Stimulated activated naive CD8-positive, alpha-beta T cell treated with anti-CD3 and anti-CD28 coated beads, Interleukin-15, Interleukin-2, amounts not matched to agents 100 ng/mL and 50 ng/mL, for 24 hours (primary cell): Measurements from ENCODE around the gene SKP1.

Experiments
- H3K27ac Mint-ChIP-seq: one replicate; pipeline ENCODE4 v1.8.0; 2021; ENCODE audit warnings: mild to moderate bottlenecking, mixed read lengths
- H3K27me3 Mint-ChIP-seq: one replicate; pipeline ENCODE4 v1.8.0; 2021; ENCODE audit warnings: mixed read lengths
- H3K36me3 Mint-ChIP-seq: one replicate; pipeline ENCODE4 v1.8.0; 2021; ENCODE audit warnings: low read depth, mixed read lengths
- H3K4me1 Mint-ChIP-seq: one replicate; pipeline ENCODE4 v1.8.0; 2021; ENCODE audit warnings: low read depth, mixed read lengths
- H3K4me3 Mint-ChIP-seq: one replicate; pipeline ENCODE4 v1.8.0; 2021; ENCODE audit warnings: mild to moderate bottlenecking, mixed read lengths
- H3K9me3 Mint-ChIP-seq: one replicate; pipeline ENCODE4 v1.8.0; 2021; ENCODE audit warnings: mixed read lengths

Gene SKP1

DNA sequence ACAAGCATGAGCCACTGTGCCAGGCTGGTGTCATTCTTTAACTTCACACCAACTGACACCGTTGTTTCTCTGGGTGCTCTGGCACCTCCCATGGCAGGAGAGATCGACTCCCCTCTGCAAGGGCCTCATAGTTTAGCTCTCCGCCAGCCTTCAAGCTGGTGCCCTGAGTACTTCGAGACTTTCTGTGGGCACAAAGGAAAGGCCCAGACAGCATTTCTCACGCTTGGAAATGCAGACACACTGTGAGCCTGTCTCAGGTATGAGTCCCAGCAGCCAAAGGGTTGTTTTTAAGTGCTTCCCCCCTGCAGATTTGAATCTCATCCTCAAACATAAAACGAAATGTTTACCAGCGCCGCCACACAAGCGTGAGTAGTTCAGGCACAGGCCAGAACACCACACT lies 73.4 kb downstream of the SKP1 start:
- Mint-ChIP-seq H3K27me3 (no peaks in the 10 kb centered on the region), H3K4me1 (peaks cover 90% of the 10 kb centered on the region), H3K27ac (peak overlapping the region; percentile 90), H3K4me3 (peak overlapping the region; percentile 43), H3K9me3 (no peaks in the 10 kb centered on the region), H3K36me3 (no peaks in the 10 kb centered on the region)

- no peaks in the 10 kb centered on the region for H3K36me3 Mint-ChIP-seq
- H3K9me3 Mint-ChIP-seq = no peaks in the 10 kb centered on the region
- H3K4me3 Mint-ChIP-seq = no peak overlapping the region
- H3K27ac Mint-ChIP-seq = no peak overlapping the region
- peaks cover 93% of the 10 kb centered on the region for H3K4me1 Mint-ChIP-seq
- H3K27me3 Mint-ChIP-seq = no peaks in the 10 kb centered on the region
These were observed 74.9 kb downstream of the SKP1 start for GRCh38 chr5:134101686-134102439.

DNA sequence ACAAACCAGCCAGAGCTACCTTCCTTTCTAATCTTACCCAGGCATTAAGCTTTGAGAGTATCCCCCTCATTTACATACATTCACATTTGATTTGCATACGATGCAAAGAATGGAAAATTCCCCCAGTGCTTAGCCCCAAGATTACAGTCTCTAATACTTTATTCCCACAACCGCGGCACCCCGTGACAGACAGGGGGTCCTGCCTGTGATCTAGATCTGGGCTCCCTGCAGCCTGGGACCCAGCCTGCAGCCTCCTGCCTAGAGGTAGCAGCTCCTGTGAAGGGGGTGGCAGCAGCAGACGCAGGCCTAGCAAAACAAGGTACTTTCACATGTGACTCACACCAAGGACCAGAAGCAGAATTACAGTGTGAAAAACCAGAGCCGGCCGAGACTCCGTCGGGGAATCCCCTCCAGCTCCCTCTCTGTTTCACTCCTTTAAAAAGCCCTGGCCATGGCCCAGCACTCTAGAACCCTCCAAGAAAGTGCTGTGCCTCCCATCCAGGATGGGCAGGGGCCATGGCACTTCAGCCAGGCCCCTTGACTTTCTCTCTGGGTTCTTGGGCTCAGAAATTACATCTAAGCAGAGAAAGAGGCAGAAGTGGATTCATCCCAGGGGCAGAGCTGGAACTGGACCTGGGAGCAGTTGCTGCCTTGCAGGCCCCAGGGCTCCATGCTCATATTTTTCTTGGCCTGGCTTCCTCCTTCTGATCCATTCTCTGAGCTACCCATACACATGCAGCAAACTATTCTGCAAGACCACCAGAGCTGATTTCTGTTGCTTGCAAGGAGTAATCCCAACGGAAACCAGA lies 76.3 kb downstream of the SKP1 start:
- Mint-ChIP-seq H3K27me3 (no peaks in the 10 kb centered on the region), H3K36me3 (no peaks in the 10 kb centered on the region), H3K4me3 (peak overlapping the region; percentile 15), H3K27ac (peak overlapping the region; percentile 85), H3K9me3 (no peaks in the 10 kb centered on the region), H3K4me1 (peaks cover 89% of the 10 kb centered on the region)

DNA sequence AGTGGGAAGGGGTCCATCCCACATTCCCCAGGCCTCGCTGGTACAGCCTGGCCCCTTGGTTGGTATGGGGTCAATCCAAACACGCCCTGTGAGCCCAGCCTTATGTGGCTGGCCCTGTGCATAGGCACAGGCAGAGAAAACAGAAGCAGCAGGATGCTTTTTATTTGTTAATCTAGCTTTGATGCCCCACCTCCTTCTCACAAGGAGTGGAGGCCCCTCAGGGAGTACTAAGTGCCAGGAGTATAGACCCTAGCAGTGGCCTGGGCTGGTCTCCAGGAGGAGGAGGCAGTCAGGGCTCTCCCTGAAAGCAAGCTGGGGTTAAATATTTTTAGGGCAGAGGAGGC lies 76.8 kb downstream of the SKP1 start:
- H3K9me3 Mint-ChIP-seq = no peaks in the 10 kb centered on the region
- H3K27ac Mint-ChIP-seq = peak overlapping the region; percentile 85
- peaks cover 84% of the 10 kb centered on the region for H3K4me1 Mint-ChIP-seq
- H3K36me3 Mint-ChIP-seq = no peaks in the 10 kb centered on the region
- no peaks in the 10 kb centered on the region for H3K27me3 Mint-ChIP-seq
- H3K4me3 Mint-ChIP-seq = peak overlapping the region; percentile 32

DNA sequence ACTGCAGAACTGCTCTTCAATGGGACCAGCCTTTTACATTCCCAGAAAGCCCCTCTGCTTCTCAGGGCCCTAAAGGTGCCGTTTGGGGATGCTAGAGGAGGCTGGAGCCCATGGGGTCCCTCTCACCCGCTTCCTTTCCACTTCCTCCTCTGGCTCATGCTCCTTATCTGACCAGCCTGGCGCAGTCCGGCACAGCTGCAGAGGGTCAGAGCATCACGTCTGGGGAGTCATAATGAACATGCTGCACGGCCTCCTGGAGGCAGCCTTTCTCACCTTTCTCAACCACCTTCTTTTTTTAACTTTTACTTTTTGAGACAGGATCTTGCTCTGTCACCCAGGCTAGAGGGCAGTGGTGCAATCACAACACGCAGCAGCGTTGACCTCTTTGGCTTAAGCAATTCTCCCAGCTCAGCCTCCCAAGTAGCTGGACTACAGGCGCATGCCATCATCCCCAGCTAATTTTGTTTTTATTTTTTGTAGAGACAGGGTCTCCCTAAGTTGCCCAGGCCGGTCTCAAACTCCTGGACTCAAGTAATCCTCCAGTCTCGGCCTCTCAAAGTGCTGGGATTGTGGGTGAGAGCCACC lies 77.4 kb downstream of the SKP1 start:
- Mint-ChIP-seq H3K36me3 (no peaks in the 10 kb centered on the region), H3K4me3 (peak overlapping the region; percentile 32), H3K9me3 (no peaks in the 10 kb centered on the region), H3K27me3 (no peaks in the 10 kb centered on the region), H3K4me1 (peaks cover 79% of the 10 kb centered on the region), H3K27ac (peak overlapping the region; percentile 85)
